Activated naive CD8-positive, alpha-beta T cell treated with anti-CD3 and anti-CD28 coated beads, Interleukin-2, amount 50 U/mL, for 16 hours (primary cell): ENCODE data around the gene CEBPZ.
"Not testable (repeated sequence)": the region's sequence is repeated elsewhere in the genome, so short reads cannot be mapped to it uniquely, and the experiment has no call there.

Experiments used
- DNase-seq: peaks from one replicate; pipeline ENCODE4 v3.0.0-alpha.2; 2020; ENCODE audit warnings: low read depth, low spot score

The CEBPZ gene

GRCh38 chr2:37231241-37232130 lies at the start of gene CEBPZ, which contains the start of gene NDUFAF7:
TSS of gene CEBPZ (minus strand) at chr2:37231596. CDS start at chr2:37231567, 29 bp downstream.
TSS of gene NDUFAF7 (plus strand) at chr2:37231658. CDS start at chr2:37231706, 48 bp downstream.
- peak; percentile 76 for DNase-seq

- no peak for DNase-seq
Measured at GRCh38 chr2:37276291-37276690, 44.9 kb upstream of the CEBPZ start.

GRCh38 chr2:37274359-37274965 lies 43.1 kb upstream of the CEBPZ start:
- no peak for DNase-seq

GRCh38 chr2:37271376-37272067 lies 40.1 kb upstream of the CEBPZ start:
- no peak for DNase-seq

- no peak for DNase-seq
Measured at GRCh38 chr2:37268111-37268510, 36.7 kb upstream of the CEBPZ start.

GRCh38 chr2:37267685-37268084 lies 36.3 kb upstream of the CEBPZ start:
- no peak for DNase-seq

GRCh38 chr2:37263839-37264238 lies 32.4 kb upstream of the CEBPZ start:
- DNase-seq: no peak

- DNase-seq: no peak
Measured at GRCh38 chr2:37262522-37262921, 31.1 kb upstream of the CEBPZ start.

GRCh38 chr2:37250869-37251740 lies 19.7 kb upstream of the CEBPZ start:
- no peak for DNase-seq

- DNase-seq: no peak
Measured at GRCh38 chr2:37246205-37246604, 14.8 kb upstream of the CEBPZ start.

GRCh38 chr2:37244755-37245154 lies 13.4 kb upstream of the CEBPZ start:
- no peak for DNase-seq

GRCh38 chr2:37244017-37244416 lies 12.6 kb upstream of the CEBPZ start:
- DNase-seq: no peak

- DNase-seq: no peak
Measured at GRCh38 chr2:37243435-37243834, 12.0 kb upstream of the CEBPZ start.

- DNase-seq: no peak
Measured at GRCh38 chr2:37232131-37232933, 936 bp upstream of the CEBPZ start.

GRCh38 chr2:37230581-37230980 lies 815 bp downstream of the CEBPZ start:
- DNase-seq: no peak

GRCh38 chr2:37228788-37229187 lies 2.6 kb downstream of the CEBPZ start:
- no peak for DNase-seq

- DNase-seq: no peak
Measured at GRCh38 chr2:37226863-37227262, 4.5 kb downstream of the CEBPZ start.

GRCh38 chr2:37225129-37225528 lies 6.3 kb downstream of the CEBPZ start:
- DNase-seq: not testable (repeated sequence)

- no peak for DNase-seq
Measured at GRCh38 chr2:37224063-37224462, 7.3 kb downstream of the CEBPZ start.

- no peak for DNase-seq
Measured at GRCh38 chr2:37223131-37223530, 8.3 kb downstream of the CEBPZ start.

GRCh38 chr2:37219046-37219445 lies 12.3 kb downstream of the CEBPZ start:
- DNase-seq: no peak
